Breast epithelium (tissue), 3 donors: Measurements from ENCODE around the gene CPAMD8.

ENCODE experiments used
- POLR2A ChIP-seq: fragments of 450-650 bp; IDR thresholded peaks from one replicate; pipeline ENCODE4 v1.6.1; 2016; ENCODE audit warnings: antibody characterized with exemption, mild to moderate bottlenecking, moderate library complexity
- POLR2AphosphoS5 ChIP-seq, 3 donors: sonication (generic); formaldehyde crosslinking; IDR thresholded peaks; one replicate each; pipeline ENCODE4 v1.6.1; 2017; ENCODE audit warnings: antibody characterized with exemption in 3 of 3

DNA sequence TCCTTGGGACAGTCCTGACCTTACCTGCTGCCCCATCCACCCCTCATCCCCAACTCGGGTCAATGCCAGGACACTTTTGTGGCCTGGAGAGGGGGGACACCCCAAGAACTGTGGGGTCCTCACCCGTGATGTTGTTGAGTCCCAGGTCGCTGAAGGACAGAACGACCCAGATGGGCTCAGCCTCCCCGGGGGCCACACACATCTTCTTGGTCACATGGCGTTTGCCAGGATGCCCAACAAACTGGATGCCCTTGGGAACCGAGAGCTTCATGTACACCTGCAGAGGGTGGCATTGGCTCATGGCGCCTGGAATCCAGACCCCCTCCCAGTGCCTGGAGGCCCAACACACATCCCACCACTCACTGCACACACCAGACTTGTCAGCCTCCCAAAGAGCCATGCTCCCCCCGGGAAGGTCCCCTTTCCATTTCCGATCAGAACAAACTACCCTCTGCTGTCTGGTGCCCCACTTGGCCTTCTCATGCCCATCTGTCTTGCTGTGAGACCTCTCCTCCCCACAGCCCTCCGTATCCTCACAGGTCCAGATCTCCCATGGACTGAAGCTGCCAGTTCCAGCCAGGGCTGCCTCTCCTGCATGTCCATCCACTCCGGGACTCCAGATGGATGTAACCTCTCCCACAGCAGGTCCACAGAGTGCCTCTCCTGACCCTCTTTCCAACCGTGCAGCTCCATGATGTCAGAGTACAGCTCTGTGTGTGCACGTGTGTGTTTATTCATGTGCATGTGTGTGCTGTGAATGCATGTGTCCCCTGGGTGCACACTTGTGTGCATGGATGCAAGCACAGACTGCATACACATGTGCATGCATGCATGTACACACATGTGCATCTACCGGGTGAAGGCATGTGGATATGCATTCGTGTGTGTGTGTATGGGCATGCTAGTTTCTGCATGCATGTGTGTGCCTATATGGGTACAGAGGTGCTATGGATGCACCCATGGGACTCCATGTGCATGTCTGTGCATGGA lies 79.4 kb downstream of the CPAMD8 start:
- TF ChIP-seq POLR2A, result no peak
- no peak for TF ChIP-seq POLR2AphosphoS5 (IDR thresholded peaks at IDR 0.05)
